ENCODE results near the gene MPL. TPM values are rescaled to one million over a fixed set of nuclear protein-coding genes. Genes with fewer than 3 reads are reported as not detected.

MPL gene
- total RNA-seq, 1 donor from 2014 or later, result not detected

GRCh38 chr1:43344267-43344850 is 6.7 kb downstream of the MPL start:
- DNase-seq (ENCODE audit: extremely low spot score in 2 of 2), result no peak
- H3K4me1 ChIP-seq, result peaks cover 12% of the 10 kb centered on the region
- no peaks in the 10 kb centered on the region for H3K9me3 ChIP-seq
- H3K27ac ChIP-seq, result no peak overlapping the region
- TF ChIP-seq POLR2A (IDR thresholded peaks at IDR 0.05) (no peak), CTCF (IDR thresholded peaks at IDR 0.05) (no peak), POLR2AphosphoS5 (IDR thresholded peaks at IDR 0.05; ENCODE audit: insufficient read depth in 1 of 2, low read depth in 1 of 2) (no peak)
- H3K4me3 ChIP-seq, result no peak overlapping the region
- no peaks in the 10 kb centered on the region for H3K36me3 ChIP-seq
- H3K27me3 ChIP-seq, result no peaks in the 10 kb centered on the region
- intact Hi-C loops (cut with DNase I), result no loop called here

DNA sequence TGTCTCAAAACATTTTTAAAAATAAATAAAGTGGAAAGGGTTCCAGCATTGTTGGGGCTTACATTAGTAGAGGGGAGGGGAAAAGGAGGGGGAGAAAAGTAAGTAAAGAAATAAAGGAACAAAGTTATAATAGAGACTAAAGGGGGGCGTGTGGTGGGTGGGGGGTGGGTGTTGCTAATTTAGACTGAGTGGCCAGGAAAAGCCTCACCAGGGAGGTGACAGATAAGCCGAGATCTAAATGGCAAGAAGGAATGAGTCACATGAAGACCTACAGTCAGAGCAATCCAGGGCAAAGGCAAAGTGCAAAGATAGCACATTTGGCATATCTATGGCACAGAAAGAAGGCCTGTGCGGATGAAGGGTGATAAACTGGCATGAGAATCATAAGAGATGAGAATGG is 7.5 kb downstream of the MPL start:
- no peaks in the 10 kb centered on the region for H3K36me3 ChIP-seq
- no peak overlapping the region for H3K27ac ChIP-seq
- TF ChIP-seq POLR2A (IDR thresholded peaks at IDR 0.05), result no peak
- no peak for TF ChIP-seq POLR2AphosphoS5 (IDR thresholded peaks at IDR 0.05; ENCODE audit: insufficient read depth in 1 of 2, low read depth in 1 of 2)
- TF ChIP-seq CTCF (IDR thresholded peaks at IDR 0.05), result no peak
- H3K4me1 ChIP-seq, result peaks cover 18% of the 10 kb centered on the region
- H3K4me3 ChIP-seq, result no peak overlapping the region
- no peaks in the 10 kb centered on the region for H3K27me3 ChIP-seq
- intact Hi-C loops (cut with DNase I), result no loop called here
- H3K9me3 ChIP-seq, result no peaks in the 10 kb centered on the region
- no peak for DNase-seq (ENCODE audit: extremely low spot score in 2 of 2)

DNA sequence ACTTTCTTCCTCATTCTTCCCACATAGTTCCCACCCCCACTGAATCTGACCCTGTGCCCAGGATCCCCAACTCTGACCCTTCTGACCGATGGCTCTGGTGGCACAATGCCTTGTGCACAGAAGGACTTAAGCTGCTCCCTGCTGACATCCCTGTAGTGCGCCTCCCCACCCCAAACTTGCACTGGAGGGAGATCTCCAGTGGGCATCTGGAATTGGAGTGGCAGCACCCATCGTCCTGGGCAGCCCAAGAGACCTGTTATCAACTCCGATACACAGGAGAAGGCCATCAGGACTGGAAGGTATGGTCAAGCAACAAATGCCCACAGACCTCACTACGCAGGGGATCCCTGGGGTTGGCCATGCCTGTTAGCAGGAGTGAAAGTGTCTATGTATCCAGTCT is 9.0 kb downstream of the MPL start:
- Histone ChIP-seq H3K9me3 (no peaks in the 10 kb centered on the region), H3K4me3 (no peak overlapping the region), H3K36me3 (no peaks in the 10 kb centered on the region), H3K27ac (no peak overlapping the region), H3K4me1 (peaks cover 18% of the 10 kb centered on the region), H3K27me3 (no peaks in the 10 kb centered on the region)
- TF ChIP-seq POLR2A (IDR thresholded peaks at IDR 0.05) (no peak), CTCF (IDR thresholded peaks at IDR 0.05) (no peak)
- intact Hi-C loops (cut with DNase I), result no loop called here
- no peak for DNase-seq (ENCODE audit: extremely low spot score in 2 of 2)

GRCh38 chr1:43348343-43348808 is 10.8 kb downstream of the MPL start:
- peak overlapping the region; percentile 86 for H3K27ac ChIP-seq
- no peaks in the 10 kb centered on the region for H3K27me3 ChIP-seq
- H3K9me3 ChIP-seq, result no peaks in the 10 kb centered on the region
- peaks cover 18% of the 10 kb centered on the region for H3K4me1 ChIP-seq
- intact Hi-C loops (cut with DNase I), result no loop called here
- TF ChIP-seq POLR2A (IDR thresholded peaks at IDR 0.05) (no peak), CTCF (IDR thresholded peaks at IDR 0.05) (no peak), POLR2AphosphoS5 (IDR thresholded peaks at IDR 0.05; ENCODE audit: insufficient read depth in 1 of 2, low read depth in 1 of 2) (no peak)
- peak overlapping the region; percentile 51 for H3K4me3 ChIP-seq
- H3K36me3 ChIP-seq, result no peaks in the 10 kb centered on the region
- no peak for DNase-seq (ENCODE audit: extremely low spot score in 2 of 2)

DNA sequence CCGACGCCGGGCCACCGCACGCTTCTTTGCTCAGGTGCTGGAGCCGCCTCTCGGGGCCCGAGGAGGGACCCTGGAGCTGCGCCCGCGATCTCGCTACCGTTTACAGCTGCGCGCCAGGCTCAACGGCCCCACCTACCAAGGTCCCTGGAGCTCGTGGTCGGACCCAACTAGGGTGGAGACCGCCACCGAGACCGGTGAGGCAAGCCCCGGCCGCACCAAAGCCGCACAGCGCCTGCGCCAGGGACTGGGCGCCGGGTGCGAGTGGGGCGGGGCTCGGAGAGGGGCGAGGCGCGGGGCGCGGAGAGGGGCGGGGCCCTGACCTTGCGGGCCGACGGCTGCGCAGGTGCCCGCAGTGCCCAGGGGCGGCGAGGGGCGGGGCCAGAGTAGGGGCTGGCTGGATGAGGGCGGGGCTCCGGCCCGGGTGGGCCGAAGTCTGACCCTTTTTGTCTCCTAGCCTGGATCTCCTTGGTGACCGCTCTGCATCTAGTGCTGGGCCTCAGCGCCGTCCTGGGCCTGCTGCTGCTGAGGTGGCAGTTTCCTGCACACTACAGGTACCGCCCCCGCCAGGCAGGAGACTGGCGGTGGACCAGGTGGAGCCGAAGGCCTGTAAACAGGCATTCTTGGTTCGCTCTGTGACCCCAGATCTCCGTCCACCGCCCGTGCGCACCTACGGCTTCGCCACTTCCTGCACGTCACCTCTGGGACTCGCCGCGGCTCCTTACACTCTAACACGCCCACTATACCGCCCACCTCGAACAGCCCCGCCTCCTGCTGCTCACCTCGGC is 11.4 kb downstream of the MPL start:
- intact Hi-C loops (cut with DNase I), result no loop called here
- Histone ChIP-seq H3K36me3 (no peaks in the 10 kb centered on the region), H3K4me3 (peak overlapping the region; percentile 51), H3K4me1 (peaks cover 18% of the 10 kb centered on the region), H3K9me3 (no peaks in the 10 kb centered on the region), H3K27ac (peak overlapping the region; percentile 86), H3K27me3 (no peaks in the 10 kb centered on the region)
- no peak for DNase-seq (ENCODE audit: extremely low spot score in 2 of 2)
- no peak for TF ChIP-seq POLR2A (IDR thresholded peaks at IDR 0.05)
- TF ChIP-seq CTCF (IDR thresholded peaks at IDR 0.05), result no peak
- TF ChIP-seq POLR2AphosphoS5 (IDR thresholded peaks at IDR 0.05; ENCODE audit: insufficient read depth in 1 of 2, low read depth in 1 of 2), result peak; percentile 1 to 68

All from vagina (tissue), 2 donors.